Natural killer cell treated with Interleukin-12 subunit alpha and Interleukin-12 subunit beta and Interleukin-15 and Interleukin-18, amount 100 ng/mL, for 72 hours (primary cell): Measurements from ENCODE around the gene RUSC1. TPM values are rescaled to one million over a fixed set of nuclear protein-coding genes. Genes with fewer than 3 reads are reported as not detected.

Source experiments
- ATAC-seq, 2 donors: fragments of 150-1000 bp; cut with Tn5 transposase in 1 of 2; sonication (Bioruptor Pico), chemical (Tn5 transposase) in 1 of 2; 2 replicates each; pipeline ENCODE4 v1.10.0; 2021
- DNase-seq: peaks from one replicate; pipeline ENCODE4 v3.0.0; 2022; ENCODE audit warnings: low spot score
- H3K27ac Mint-ChIP-seq, 2 donors: 1 replicate in 1 of 2; 2 replicates in 1 of 2; pipeline ENCODE4 v1.8.0; 2022; ENCODE audit warnings: mixed read lengths in 2 of 2, mild to moderate bottlenecking in 1 of 2, moderate library complexity in 1 of 2
- H3K27me3 Mint-ChIP-seq, 2 donors: 1 replicate in 1 of 2; 2 replicates in 1 of 2; pipeline ENCODE4 v1.8.0; 2022; ENCODE audit warnings: mixed read lengths in 2 of 2
- H3K36me3 Mint-ChIP-seq: one replicate; pipeline ENCODE4 v1.8.0; 2022; ENCODE audit warnings: mixed read lengths
- H3K4me1 Mint-ChIP-seq, 2 donors: 1 replicate in 1 of 2; 2 replicates in 1 of 2; pipeline ENCODE4 v1.8.0; 2022; ENCODE audit warnings: low read depth in 2 of 2, mixed read lengths in 2 of 2, mild to moderate bottlenecking in 1 of 2
- H3K4me3 Mint-ChIP-seq: one replicate; pipeline ENCODE4 v1.8.0; 2022; ENCODE audit warnings: mixed read lengths
- H3K9me3 Mint-ChIP-seq: 2 replicates; pipeline ENCODE4 v1.8.0; 2022; ENCODE audit warnings: mixed read lengths
- total RNA-seq, 2 donors: library from RNA; stranded (reverse); gene quantifications; one replicate each; pipeline ENCODE4 v1.2.3, GENCODE V29; 2022

The RUSC1 gene
- total RNA-seq, 2 donors from 2014 or later, result 26.2 to 40.1 TPM

DNA sequence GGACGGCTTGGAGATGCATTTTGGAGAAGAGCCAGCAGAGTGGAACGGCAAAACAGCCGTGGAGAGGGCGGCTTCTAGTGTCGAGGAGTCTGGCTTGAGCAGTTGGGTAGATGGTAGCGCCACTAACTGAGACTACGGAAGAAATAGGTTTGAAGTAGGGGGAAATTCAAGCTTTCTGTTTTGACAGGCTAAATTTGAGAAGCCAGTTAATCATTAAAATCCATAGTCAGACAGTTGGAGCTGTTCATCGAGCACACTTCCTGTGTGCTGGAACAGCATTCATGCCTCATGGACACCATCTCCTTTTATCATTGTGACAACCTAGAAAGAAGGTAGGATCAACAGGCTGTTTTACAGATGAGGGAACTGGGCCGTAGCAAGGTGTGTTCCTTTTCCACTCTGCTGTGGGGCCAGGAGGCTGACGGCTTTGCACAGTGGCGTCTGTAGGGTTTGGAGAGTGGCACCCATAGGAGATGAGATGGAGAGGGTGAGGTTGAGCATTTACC, 16.1 kb upstream of the RUSC1 start:
- peak overlapping the region in 1 of 2 donors; percentile 20 for H3K27ac Mint-ChIP-seq
- no peak for ATAC-seq
- no peak overlapping the region for H3K4me3 Mint-ChIP-seq
- H3K4me1 Mint-ChIP-seq, result peaks cover 3 to 10% of the 10 kb centered on the region in 2 donors
- no peak for DNase-seq
- no peaks in the 10 kb centered on the region for H3K27me3 Mint-ChIP-seq
- no peaks in the 10 kb centered on the region for H3K9me3 Mint-ChIP-seq
- H3K36me3 Mint-ChIP-seq, result no peaks in the 10 kb centered on the region

DNA sequence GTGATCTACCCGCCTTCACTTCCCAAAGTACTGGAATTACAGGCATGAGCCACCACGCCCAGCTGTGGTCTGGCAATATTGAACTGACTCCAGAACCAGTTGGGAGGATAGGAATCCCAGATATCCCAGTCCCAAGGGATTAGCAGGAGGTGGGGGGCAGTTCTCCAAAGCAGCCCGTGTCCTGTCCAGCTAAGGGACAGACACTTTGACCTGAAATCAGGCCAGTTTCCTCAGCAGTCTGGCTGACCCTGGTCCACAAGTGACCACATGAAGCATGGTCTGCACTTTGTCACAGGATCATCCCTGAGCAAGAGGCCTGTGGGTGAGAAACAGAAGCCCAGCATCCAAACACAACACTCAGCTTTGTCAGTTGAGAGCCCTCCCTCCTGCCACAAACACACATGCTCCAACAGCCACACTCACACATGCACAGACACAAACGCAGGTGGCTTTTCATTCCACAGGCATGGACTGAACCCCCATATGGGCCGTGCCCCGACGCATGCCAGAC, 14.8 kb upstream of the RUSC1 start:
- DNase-seq (no peak), ATAC-seq (no peak)
- H3K27ac Mint-ChIP-seq, result peak overlapping the region; percentile 20 to 33
- no peaks in the 10 kb centered on the region for H3K9me3 Mint-ChIP-seq
- peaks cover 5% of the 10 kb centered on the region for H3K36me3 Mint-ChIP-seq
- H3K27me3 Mint-ChIP-seq, result no peaks in the 10 kb centered on the region
- H3K4me3 Mint-ChIP-seq, result no peak overlapping the region
- peaks cover 10 to 19% of the 10 kb centered on the region in 2 donors for H3K4me1 Mint-ChIP-seq

DNA sequence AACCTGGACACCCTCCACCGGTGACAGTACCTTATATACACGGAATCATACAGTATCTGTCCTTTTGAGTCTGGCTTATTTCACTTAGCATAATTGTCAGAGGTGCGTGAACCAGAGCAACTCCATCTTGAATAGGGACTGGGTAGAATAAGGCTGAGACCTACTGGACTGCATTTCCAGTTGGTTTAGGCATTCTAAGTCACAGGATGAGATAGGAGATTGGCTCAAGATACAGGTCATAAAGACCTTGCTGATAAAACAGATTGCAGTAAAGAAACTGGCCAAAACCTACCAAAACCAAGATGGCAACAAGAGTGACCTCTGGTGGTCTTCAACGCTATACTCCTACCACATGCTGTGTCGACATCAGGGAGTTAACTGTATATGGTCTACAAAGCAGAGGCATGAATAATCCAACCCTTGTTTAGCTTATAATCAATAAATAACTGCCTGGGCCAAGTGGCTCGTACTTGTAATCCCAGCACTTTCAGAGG, 13.4 kb upstream of the RUSC1 start:
- ATAC-seq (no peak), DNase-seq (no peak)
- Mint-ChIP-seq H3K4me3 (peak overlapping the region; percentile 36), H3K9me3 (no peaks in the 10 kb centered on the region), H3K36me3 (peaks cover 5% of the 10 kb centered on the region), H3K27me3 (no peaks in the 10 kb centered on the region), H3K27ac (peak overlapping the region; percentile 86 to 95), H3K4me1 (peaks cover 14 to 29% of the 10 kb centered on the region in 2 donors)

DNA sequence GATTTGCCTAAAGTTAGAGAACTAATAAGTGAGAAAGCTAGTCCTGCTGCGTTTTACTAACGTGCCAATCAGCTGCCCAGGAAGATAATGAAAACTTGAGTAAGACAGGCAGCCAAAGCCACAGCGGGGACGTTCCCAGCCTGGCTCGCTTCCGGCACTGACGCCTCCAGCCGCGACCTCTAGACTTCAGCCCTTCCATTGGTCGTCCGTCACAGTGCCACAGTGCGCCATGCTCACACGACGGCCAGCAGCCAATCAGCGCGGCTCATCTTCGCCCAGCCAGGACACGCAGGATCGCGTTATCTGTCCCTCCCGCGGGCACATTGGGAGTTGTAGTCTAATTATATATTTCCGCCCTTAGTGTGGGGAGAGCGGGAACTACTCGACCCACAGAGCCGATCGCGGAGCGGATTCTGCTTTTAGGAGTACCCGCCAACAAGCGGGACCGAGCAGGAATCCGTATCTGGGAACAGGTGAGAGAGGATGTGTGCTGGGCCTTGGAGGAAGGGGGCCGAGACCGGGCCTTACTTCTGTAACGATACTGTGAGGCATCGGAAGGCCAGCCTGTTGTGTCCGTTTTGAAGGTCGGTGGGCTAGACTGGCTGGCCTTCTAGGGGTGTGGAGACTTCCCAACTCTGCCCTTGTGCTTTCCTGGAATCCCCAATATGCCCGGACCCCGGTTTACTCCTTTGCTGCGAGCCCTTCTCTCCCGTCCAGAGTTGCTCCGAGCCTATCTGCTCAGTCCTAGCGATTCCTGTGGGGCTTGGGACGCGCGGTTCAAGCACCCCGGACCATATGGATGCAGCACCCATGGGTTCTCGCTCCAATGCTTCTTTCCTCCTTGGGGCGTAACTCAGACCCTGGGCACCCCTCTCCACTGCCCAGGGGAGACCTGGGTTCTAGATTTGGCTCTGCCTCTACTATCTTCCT, 11.9 kb upstream of the RUSC1 start, which contains the start of gene FDPS:
FDPS (plus strand) TSS at position 374 of the 930 bp plus-strand sequence. CDS start 924 bp downstream, outside the sequence.
- H3K4me1 Mint-ChIP-seq, result peaks cover 22 to 36% of the 10 kb centered on the region in 2 donors

DNA sequence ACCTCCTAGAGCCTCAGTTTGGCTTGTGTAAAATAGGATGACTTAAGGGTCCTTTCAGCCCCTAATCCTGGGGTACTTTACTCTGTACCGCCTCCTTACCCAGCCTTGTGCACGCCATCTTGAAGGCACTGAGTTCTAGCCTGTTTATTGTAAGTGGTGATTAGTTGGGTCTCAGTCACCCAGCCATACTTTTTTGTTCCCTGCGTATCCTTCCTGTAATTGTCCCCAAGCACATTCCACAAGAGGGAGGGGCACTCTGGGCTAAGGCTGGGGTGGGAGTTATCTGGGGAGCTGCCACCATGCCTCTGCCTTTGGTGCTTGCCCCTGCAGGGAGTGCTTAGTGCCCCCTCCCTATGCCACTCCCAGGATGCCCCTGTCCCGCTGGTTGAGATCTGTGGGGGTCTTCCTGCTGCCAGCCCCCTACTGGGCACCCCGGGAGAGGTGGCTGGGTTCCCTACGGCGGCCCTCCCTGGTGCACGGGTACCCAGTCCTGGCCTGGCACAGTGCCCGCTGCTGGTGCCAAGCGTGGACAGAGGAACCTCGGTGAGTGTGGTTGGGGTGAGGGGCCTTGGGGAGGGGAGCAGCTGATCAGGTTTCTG, 11.2 kb upstream of the RUSC1 start:
- Mint-ChIP-seq H3K36me3 (peaks cover 9% of the 10 kb centered on the region), H3K4me1 (peaks cover 22 to 36% of the 10 kb centered on the region in 2 donors), H3K27me3 (no peaks in the 10 kb centered on the region)

More for the DNA sequence above, 11.9 kb upstream of the RUSC1 start, which contains the start of gene FDPS:
- ATAC-seq (peak; percentile 99), DNase-seq (peak; percentile 99)
- H3K27ac Mint-ChIP-seq, result peak within 1 kb of the TSS; percentile 86 to 95
- H3K9me3 Mint-ChIP-seq, result no peaks in the 10 kb centered on the region
- peak within 1 kb of the TSS; percentile 98 for H3K4me3 Mint-ChIP-seq
- H3K27me3 Mint-ChIP-seq, result no peaks in the 10 kb centered on the region
- H3K36me3 Mint-ChIP-seq, result peaks cover 9% of the 10 kb centered on the region

DNA sequence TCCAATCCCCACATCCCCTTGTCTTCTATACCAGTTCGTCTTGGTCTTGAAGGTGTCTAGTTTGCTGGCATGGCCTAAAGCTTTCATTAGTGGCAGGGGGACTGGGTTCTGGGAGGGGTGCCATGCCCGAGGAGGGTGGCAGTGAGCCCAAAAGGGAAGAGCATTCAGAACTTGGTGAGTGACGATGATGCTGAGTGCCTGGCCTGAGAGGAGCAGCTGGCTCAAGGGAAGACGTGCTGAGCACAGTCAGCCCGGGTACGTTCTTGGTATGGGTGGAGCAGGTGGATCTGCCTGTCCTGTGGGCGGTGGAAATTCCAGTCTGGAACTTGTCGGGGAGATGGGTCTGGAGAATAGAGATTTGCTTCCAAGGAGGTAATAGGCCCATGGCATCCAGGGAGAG, 7.4 kb upstream of the RUSC1 start:
- ATAC-seq (no peak), DNase-seq (no peak)
- no peaks in the 10 kb centered on the region for H3K27me3 Mint-ChIP-seq
- H3K36me3 Mint-ChIP-seq, result peaks cover 9% of the 10 kb centered on the region
- H3K4me3 Mint-ChIP-seq, result no peak overlapping the region
- peaks cover 19 to 33% of the 10 kb centered on the region in 2 donors for H3K4me1 Mint-ChIP-seq
- H3K27ac Mint-ChIP-seq, result no peak overlapping the region
- H3K9me3 Mint-ChIP-seq, result no peaks in the 10 kb centered on the region

More for the DNA sequence above, 11.2 kb upstream of the RUSC1 start:
- ATAC-seq, result no peak
- H3K4me3 Mint-ChIP-seq, result peak overlapping the region; percentile 98
- DNase-seq, result no peak
- peak overlapping the region; percentile 86 to 95 for H3K27ac Mint-ChIP-seq
- no peaks in the 10 kb centered on the region for H3K9me3 Mint-ChIP-seq

DNA sequence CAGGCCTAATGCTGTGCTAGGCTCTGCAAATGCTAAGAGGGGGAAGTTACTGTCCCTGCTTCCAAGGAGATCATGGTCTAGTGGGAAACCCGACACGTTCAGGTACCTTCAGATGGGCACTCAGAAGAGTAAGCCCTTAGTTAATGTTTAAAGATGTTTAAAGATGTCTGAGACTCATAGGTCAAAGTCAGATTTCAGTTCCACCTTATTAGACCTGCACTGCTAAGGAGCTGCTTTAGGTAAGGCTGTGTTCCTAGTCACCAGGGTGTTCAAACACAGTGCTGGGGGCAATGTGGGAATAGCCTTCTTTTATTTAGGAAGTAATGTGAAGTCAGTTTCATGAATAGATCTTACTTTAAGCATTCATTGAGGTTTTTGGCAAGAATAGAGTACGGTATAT, 3.8 kb upstream of the RUSC1 start:
- H3K27me3 Mint-ChIP-seq, result no peaks in the 10 kb centered on the region
- DNase-seq, result no peak
- ATAC-seq, result no peak
- peaks cover 30 to 35% of the 10 kb centered on the region in 2 donors for H3K4me1 Mint-ChIP-seq
- no peaks in the 10 kb centered on the region for H3K9me3 Mint-ChIP-seq
- H3K36me3 Mint-ChIP-seq, result peaks cover 15% of the 10 kb centered on the region
- H3K4me3 Mint-ChIP-seq, result no peak overlapping the region
- H3K27ac Mint-ChIP-seq, result no peak overlapping the region

DNA sequence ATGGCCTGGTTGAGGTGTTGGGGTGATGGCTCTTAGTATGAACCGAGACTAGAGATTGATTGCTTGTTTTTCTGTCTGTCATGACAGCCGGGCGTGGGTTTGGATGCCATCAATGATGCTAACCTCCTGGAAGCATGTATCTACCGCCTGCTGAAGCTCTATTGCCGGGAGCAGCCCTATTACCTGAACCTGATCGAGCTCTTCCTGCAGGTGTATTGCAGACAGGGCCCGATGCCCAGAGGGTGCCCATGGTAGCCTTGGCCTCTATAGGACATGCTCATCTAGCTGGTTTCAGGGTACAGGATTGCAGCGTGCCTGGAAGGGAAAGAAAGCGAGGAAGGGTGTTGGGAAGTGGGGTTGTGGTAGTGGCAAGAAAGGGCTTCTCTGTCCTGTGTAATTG, 2.6 kb upstream of the RUSC1 start:
- peaks cover 15% of the 10 kb centered on the region for H3K36me3 Mint-ChIP-seq
- no peaks in the 10 kb centered on the region for H3K9me3 Mint-ChIP-seq
- H3K4me3 Mint-ChIP-seq, result no peak overlapping the region
- DNase-seq (no peak), ATAC-seq (no peak)
- no peaks in the 10 kb centered on the region for H3K27me3 Mint-ChIP-seq
- H3K27ac Mint-ChIP-seq, result no peak overlapping the region
- peaks cover 30 to 33% of the 10 kb centered on the region in 2 donors for H3K4me1 Mint-ChIP-seq

DNA sequence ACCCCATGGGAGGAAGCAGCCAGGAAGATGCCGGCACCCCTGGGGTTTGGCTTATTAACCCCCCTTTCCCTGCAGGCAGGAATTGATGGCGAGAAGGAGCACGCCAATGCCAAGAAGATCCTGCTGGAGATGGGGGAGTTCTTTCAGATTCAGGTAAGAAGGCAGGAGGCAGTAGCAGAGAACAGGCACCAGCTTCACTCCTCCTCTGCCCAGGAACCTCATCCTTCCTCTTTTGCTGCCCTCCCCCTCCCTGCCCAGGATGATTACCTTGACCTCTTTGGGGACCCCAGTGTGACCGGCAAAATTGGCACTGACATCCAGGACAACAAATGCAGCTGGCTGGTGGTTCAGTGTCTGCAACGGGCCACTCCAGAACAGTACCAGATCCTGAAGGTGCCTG, 1.2 kb upstream of the RUSC1 start:
- Mint-ChIP-seq H3K27ac (no peak overlapping the region), H3K4me3 (peak overlapping the region; percentile 54), H3K36me3 (peaks cover 11% of the 10 kb centered on the region), H3K27me3 (no peaks in the 10 kb centered on the region), H3K4me1 (peaks cover 26 to 28% of the 10 kb centered on the region in 2 donors), H3K9me3 (no peaks in the 10 kb centered on the region)
- no peak for ATAC-seq
- DNase-seq, result no peak

DNA sequence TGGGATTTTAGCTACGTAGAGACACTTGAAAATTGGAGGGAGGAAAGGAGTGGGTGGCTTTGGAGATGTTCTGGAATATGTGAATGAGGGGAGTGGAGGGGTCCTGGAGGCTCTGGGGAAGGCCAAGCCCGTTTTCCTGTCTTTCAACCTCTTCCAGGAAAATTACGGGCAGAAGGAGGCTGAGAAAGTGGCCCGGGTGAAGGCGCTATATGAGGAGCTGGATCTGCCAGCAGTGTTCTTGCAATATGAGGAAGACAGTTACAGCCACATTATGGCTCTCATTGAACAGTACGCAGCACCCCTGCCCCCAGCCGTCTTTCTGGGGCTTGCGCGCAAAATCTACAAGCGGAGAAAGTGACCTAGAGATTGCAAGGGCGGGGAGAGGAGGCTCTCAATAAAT, 442 bp upstream of the RUSC1 start:
- Mint-ChIP-seq H3K27ac (peak overlapping the region in 1 of 2 donors; percentile 18), H3K9me3 (no peaks in the 10 kb centered on the region), H3K27me3 (no peaks in the 10 kb centered on the region), H3K4me1 (peaks cover 26 to 28% of the 10 kb centered on the region in 2 donors), H3K36me3 (peaks cover 11% of the 10 kb centered on the region), H3K4me3 (peak overlapping the region; percentile 54)
- ATAC-seq (no peak), DNase-seq (no peak)

DNA sequence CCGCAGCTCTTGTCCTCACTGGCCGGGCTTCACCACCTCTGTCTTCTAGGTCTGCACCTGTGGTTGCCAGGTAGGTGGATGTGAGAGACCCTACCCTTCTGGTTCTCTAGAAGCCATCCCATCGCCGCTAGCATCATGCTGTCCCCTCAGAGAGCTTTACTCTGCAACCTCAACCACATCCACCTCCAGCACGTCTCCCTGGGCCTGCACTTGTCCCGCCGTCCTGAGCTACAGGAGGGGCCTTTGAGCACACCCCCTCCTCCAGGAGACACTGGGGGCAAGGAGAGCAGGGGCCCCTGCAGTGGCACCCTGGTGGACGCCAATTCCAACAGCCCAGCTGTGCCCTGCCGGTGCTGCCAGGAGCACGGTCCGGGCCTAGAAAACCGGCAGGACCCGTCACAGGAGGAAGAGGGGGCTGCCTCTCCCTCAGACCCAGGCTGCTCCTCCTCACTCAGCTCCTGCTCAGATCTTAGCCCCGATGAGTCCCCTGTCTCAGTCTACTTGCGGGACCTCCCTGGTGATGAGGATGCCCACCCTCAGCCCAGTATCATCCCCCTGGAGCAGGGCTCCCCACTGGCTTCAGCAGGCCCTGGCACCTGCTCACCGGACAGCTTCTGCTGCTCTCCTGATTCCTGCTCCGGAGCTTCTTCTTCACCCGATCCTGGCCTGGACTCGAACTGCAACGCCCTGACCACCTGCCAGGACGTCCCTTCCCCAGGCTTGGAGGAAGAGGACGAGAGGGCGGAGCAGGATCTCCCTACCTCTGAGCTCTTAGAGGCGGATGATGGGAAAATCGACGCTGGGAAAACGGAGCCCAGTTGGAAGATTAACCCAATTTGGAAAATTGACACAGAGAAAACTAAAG, 1.2 kb downstream of the RUSC1 start:
- peaks cover 29 to 35% of the 10 kb centered on the region in 2 donors for H3K4me1 Mint-ChIP-seq
- ATAC-seq, result no peak
- H3K27me3 Mint-ChIP-seq, result no peaks in the 10 kb centered on the region
- H3K4me3 Mint-ChIP-seq, result peak overlapping the region; percentile 70
- H3K27ac Mint-ChIP-seq, result peak overlapping the region in 1 of 2 donors; percentile 47
- no peak for DNase-seq
- H3K36me3 Mint-ChIP-seq, result peaks cover 11% of the 10 kb centered on the region
- H3K9me3 Mint-ChIP-seq, result no peaks in the 10 kb centered on the region

DNA sequence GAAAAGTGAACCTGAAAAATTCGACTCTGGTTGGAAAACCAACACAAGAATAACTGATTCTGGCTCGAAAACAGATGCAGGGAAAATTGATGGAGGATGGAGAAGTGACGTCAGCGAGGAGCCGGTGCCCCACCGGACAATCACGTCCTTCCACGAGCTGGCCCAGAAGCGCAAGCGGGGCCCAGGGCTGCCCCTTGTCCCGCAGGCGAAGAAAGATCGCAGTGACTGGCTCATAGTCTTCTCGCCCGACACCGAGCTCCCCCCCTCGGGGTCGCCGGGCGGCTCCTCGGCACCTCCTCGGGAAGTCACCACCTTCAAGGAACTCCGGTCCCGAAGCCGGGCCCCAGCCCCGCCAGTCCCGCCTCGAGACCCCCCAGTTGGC, 1.9 kb downstream of the RUSC1 start:
- Mint-ChIP-seq H3K36me3 (peaks cover 11% of the 10 kb centered on the region), H3K27me3 (no peaks in the 10 kb centered on the region), H3K27ac (peak overlapping the region in 1 of 2 donors; percentile 47), H3K4me3 (peak overlapping the region; percentile 70), H3K4me1 (peaks cover 29 to 35% of the 10 kb centered on the region in 2 donors), H3K9me3 (no peaks in the 10 kb centered on the region)
- ATAC-seq (no peak), DNase-seq (no peak)
